ENCODE measurements around the gene PPME1.

GRCh38 chr11:74144592-74144991 lies 26.5 kb upstream of the PPME1 start:
- TF ChIP-seq CTCF (IDR thresholded peaks at IDR 0.05) (no peak), POLR2AphosphoS5 (IDR thresholded peaks at IDR 0.05) (no peak), POLR2A (IDR thresholded peaks at IDR 0.05) (no peak), EP300 (IDR thresholded peaks at IDR 0.05) (no peak)

All from upper lobe of left lung (tissue), 4 donors.